GM23338 (cell line): ENCODE data around the gene TCEA2. TPM values are rescaled to one million over a fixed set of nuclear protein-coding genes. Genes with fewer than 3 reads are reported as not detected.

ENCODE experiments used
- microRNA-seq: library from miRNA; unstranded; fragments of <30 nt; microRNA quantifications from one replicate; pipeline ENCODE4, GENCODE V29; 2017
- polyA plus RNA-seq: library from polyadenylated mRNA; unstranded; fragments of >200 nt; fragmentation: Nextera tagmentation; extraction: Ambion mirVana; gene quantifications from 2 replicates; pipeline ENCODE4 v1.2.1, GENCODE V29; 2016
- small RNA-seq: library from RNA; depleted of rRNA; stranded (forward); fragments of <200 nt; gene quantifications from one replicate; pipeline ENCODE3, GENCODE V24; 2014; ENCODE audit warnings: low replicate concordance
- total RNA-seq: library from RNA; depleted of rRNA; stranded (reverse); fragments of >200 nt; shearing (Covaris generic); gene quantifications from 2 replicates; pipeline ENCODE4 v1.2.3, GENCODE V29; 2014; rRNA removed

Gene TCEA2
- total and polyA plus RNA-seq, 2 experiments from 2014 or later: 21.0 to 54.4 TPM

Small RNA genes lying within 50 kb of the gene (microRNA-seq; reads per million reads assigned to microRNA genes)
- not detected for gene MIR6813

Small RNA genes lying within 50 kb of the gene (small RNA-seq; reads per million reads assigned to genes)
- gene AL355803.1 (not detected), gene MIR6813 (not detected)

Other genes with a start within 250 kb of the TCEA2 start
- 23.0 and 26.9 TPM in 2 replicates for gene ZBTB46, start 231.9 kb upstream of the TCEA2 start, total RNA-seq
- 3.2 TPM in 2 replicates for gene ZBTB46, start 231.9 kb upstream of the TCEA2 start, polyA plus RNA-seq
- not detected in 2 replicates for gene ABHD16B, start 201.7 kb upstream of the TCEA2 start, total RNA-seq
- not detected in 2 replicates for gene ABHD16B, start 201.7 kb upstream of the TCEA2 start, polyA plus RNA-seq
- 103 and 104 TPM in 2 replicates for gene TPD52L2, start 197.9 kb upstream of the TCEA2 start, total RNA-seq
- gene TPD52L2, start 197.9 kb upstream of the TCEA2 start, polyA plus RNA-seq: 39.5 and 40.2 TPM in 2 replicates
- 29.5 and 33.5 TPM in 2 replicates for gene DNAJC5, start 168.1 kb upstream of the TCEA2 start, total RNA-seq
- gene DNAJC5, start 168.1 kb upstream of the TCEA2 start, polyA plus RNA-seq: 6.9 and 7.1 TPM in 2 replicates
- 46.5 and 56.8 TPM in 2 replicates for gene UCKL1, start 106.8 kb upstream of the TCEA2 start, total RNA-seq
- gene UCKL1, start 106.8 kb upstream of the TCEA2 start, polyA plus RNA-seq: 82.5 and 89.3 TPM in 2 replicates
- gene ZNF512B, start 93.3 kb upstream of the TCEA2 start, total RNA-seq: 21.4 and 28.8 TPM in 2 replicates
- 6.0 and 6.1 TPM in 2 replicates for gene ZNF512B, start 93.3 kb upstream of the TCEA2 start, polyA plus RNA-seq
- 2.8 and 7.3 TPM in 2 replicates for gene SAMD10, start 83.6 kb upstream of the TCEA2 start, total RNA-seq
- 2.1 and 3.2 TPM in 2 replicates for gene SAMD10, start 83.6 kb upstream of the TCEA2 start, polyA plus RNA-seq
- gene PRPF6, start 82.1 kb upstream of the TCEA2 start, total RNA-seq: 73.5 and 79.9 TPM in 2 replicates
- gene PRPF6, start 82.1 kb upstream of the TCEA2 start, polyA plus RNA-seq: 53.8 and 56.2 TPM in 2 replicates
- gene C20orf204, start 27.0 kb upstream of the TCEA2 start, total RNA-seq: 0.73 and 0.85 TPM in 2 replicates
- gene C20orf204, start 27.0 kb upstream of the TCEA2 start, polyA plus RNA-seq: 0.68 and 0.82 TPM in 2 replicates
- 0.21 TPM in 1 of 2 replicates, not detected in the other for gene SOX18, start 13.6 kb upstream of the TCEA2 start, total RNA-seq
- gene SOX18, start 13.6 kb upstream of the TCEA2 start, polyA plus RNA-seq: not detected in 2 replicates
- gene RGS19, start 16.3 kb downstream of the TCEA2 start, total RNA-seq: 15.0 and 19.7 TPM in 2 replicates
- gene RGS19, start 16.3 kb downstream of the TCEA2 start, polyA plus RNA-seq: 12.5 and 13.1 TPM in 2 replicates
- gene OPRL1, start 16.9 kb downstream of the TCEA2 start, total RNA-seq: 0.74 and 1.1 TPM in 2 replicates
- gene OPRL1, start 16.9 kb downstream of the TCEA2 start, polyA plus RNA-seq: 0.24 and 0.27 TPM in 2 replicates
- gene LKAAEAR1, start 21.2 kb downstream of the TCEA2 start, total RNA-seq: 1.1 TPM in 1 of 2 replicates, not detected in the other
- gene LKAAEAR1, start 21.2 kb downstream of the TCEA2 start, polyA plus RNA-seq: 1.8 and 2.4 TPM in 2 replicates
- gene NPBWR2, start 44.4 kb downstream of the TCEA2 start, total RNA-seq: not detected in 2 replicates
- gene NPBWR2, start 44.4 kb downstream of the TCEA2 start, polyA plus RNA-seq: not detected in 2 replicates
- 0.83 and 1.6 TPM in 2 replicates for gene MYT1, start 101.3 kb downstream of the TCEA2 start, total RNA-seq
- 1.1 and 1.6 TPM in 2 replicates for gene MYT1, start 101.3 kb downstream of the TCEA2 start, polyA plus RNA-seq
- gene PCMTD2, start 192.6 kb downstream of the TCEA2 start, total RNA-seq: 76.1 and 104 TPM in 2 replicates
- 25.7 and 33.8 TPM in 2 replicates for gene PCMTD2, start 192.6 kb downstream of the TCEA2 start, polyA plus RNA-seq